Measurements from ENCODE around the gene LAMA5. TPM values are rescaled to one million over a fixed set of nuclear protein-coding genes. Genes with fewer than 3 reads are reported as not detected.

The LAMA5 gene
- total RNA-seq, 1 donor from 2014 or later: 150 TPM

GRCh38 chr20:62338294-62338620, 28.9 kb downstream of the LAMA5 start:
- no peaks in the 10 kb centered on the region for H3K9me3 ChIP-seq
- no peaks in the 10 kb centered on the region for H3K4me1 ChIP-seq
- no peak overlapping the region for H3K4me3 ChIP-seq
- H3K36me3 ChIP-seq: peaks cover 0 to 33% of the 10 kb centered on the region in 2 donors
- TF ChIP-seq POLR2AphosphoS5 (IDR thresholded peaks at IDR 0.05; ENCODE audit: insufficient read depth in 1 of 2, low read depth in 1 of 2): no peak
- TF ChIP-seq POLR2A (IDR thresholded peaks at IDR 0.05): no peak
- no peak for TF ChIP-seq CTCF (IDR thresholded peaks at IDR 0.05)
- DNase-seq (ENCODE audit: extremely low spot score in 2 of 2): no peak
- intact Hi-C loops (cut with DNase I): no loop called here
- no peak overlapping the region for H3K27ac ChIP-seq
- H3K27me3 ChIP-seq: no peaks in the 10 kb centered on the region

GRCh38 chr20:62337558-62338293, 29.4 kb downstream of the LAMA5 start:
- Histone ChIP-seq H3K27me3 (no peaks in the 10 kb centered on the region), H3K4me3 (no peak overlapping the region), H3K36me3 (peaks cover 0 to 39% of the 10 kb centered on the region in 2 donors), H3K27ac (no peak overlapping the region), H3K4me1 (no peaks in the 10 kb centered on the region), H3K9me3 (no peaks in the 10 kb centered on the region)
- intact Hi-C loops (cut with DNase I): no loop called here
- DNase-seq (ENCODE audit: extremely low spot score in 2 of 2): no peak
- TF ChIP-seq CTCF (IDR thresholded peaks at IDR 0.05) (no peak), POLR2A (IDR thresholded peaks at IDR 0.05) (no peak), POLR2AphosphoS5 (IDR thresholded peaks at IDR 0.05; ENCODE audit: insufficient read depth in 1 of 2, low read depth in 1 of 2) (no peak)

- Histone ChIP-seq H3K27me3 (no peaks in the 10 kb centered on the region), H3K4me1 (no peaks in the 10 kb centered on the region), H3K36me3 (peaks cover 0 to 46% of the 10 kb centered on the region in 2 donors), H3K4me3 (no peak overlapping the region), H3K9me3 (no peaks in the 10 kb centered on the region), H3K27ac (no peak overlapping the region)
- intact Hi-C loops (cut with DNase I): no loop called here
- DNase-seq (ENCODE audit: extremely low spot score in 2 of 2): no peak
- TF ChIP-seq POLR2AphosphoS5 (IDR thresholded peaks at IDR 0.05; ENCODE audit: insufficient read depth in 1 of 2, low read depth in 1 of 2) (no peak), POLR2A (IDR thresholded peaks at IDR 0.05) (no peak), CTCF (IDR thresholded peaks at IDR 0.05) (no peak)
These were observed 30.1 kb downstream of the LAMA5 start for GRCh38 chr20:62336775-62337557.

- H3K27me3 ChIP-seq: no peaks in the 10 kb centered on the region
- no peak for DNase-seq (ENCODE audit: extremely low spot score in 2 of 2)
- TF ChIP-seq POLR2AphosphoS5 (IDR thresholded peaks at IDR 0.05; ENCODE audit: insufficient read depth in 1 of 2, low read depth in 1 of 2) (no peak), CTCF (IDR thresholded peaks at IDR 0.05) (no peak), POLR2A (IDR thresholded peaks at IDR 0.05) (no peak)
- H3K4me1 ChIP-seq: no peaks in the 10 kb centered on the region
- H3K27ac ChIP-seq: no peak overlapping the region
- H3K9me3 ChIP-seq: no peaks in the 10 kb centered on the region
- intact Hi-C loops (cut with DNase I): no loop called here
- no peak overlapping the region for H3K4me3 ChIP-seq
- H3K36me3 ChIP-seq: peaks cover 0 to 53% of the 10 kb centered on the region in 2 donors
These were observed 30.8 kb downstream of the LAMA5 start for GRCh38 chr20:62336329-62336728.

GRCh38 chr20:62335532-62335931, 31.6 kb downstream of the LAMA5 start:
- Histone ChIP-seq H3K27me3 (no peaks in the 10 kb centered on the region), H3K4me1 (no peaks in the 10 kb centered on the region), H3K4me3 (no peak overlapping the region), H3K36me3 (peaks cover 0 to 51% of the 10 kb centered on the region in 2 donors), H3K27ac (no peak overlapping the region), H3K9me3 (no peaks in the 10 kb centered on the region)
- no peak for TF ChIP-seq POLR2A (IDR thresholded peaks at IDR 0.05)
- TF ChIP-seq CTCF (IDR thresholded peaks at IDR 0.05): no peak
- no peak for TF ChIP-seq POLR2AphosphoS5 (IDR thresholded peaks at IDR 0.05; ENCODE audit: insufficient read depth in 1 of 2, low read depth in 1 of 2)
- intact Hi-C loops (cut with DNase I): no loop called here
- DNase-seq (ENCODE audit: extremely low spot score in 2 of 2): no peak

Measured in vagina (tissue), 2 donors.